GM04503 (cell line): ENCODE results near the gene ATP6AP2.
A peak's percentile ranks its signal among the peaks of the same experiment; 100 is the strongest.
"Not testable (repeated sequence)": the region's sequence is repeated elsewhere in the genome, so short reads cannot be mapped to it uniquely, and the experiment has no call there.

ENCODE experiments used
- DNase-seq: peaks from one replicate; pipeline ENCODE4 v3.0.0-alpha.2; 2012; ENCODE audit warnings: low read depth

Gene ATP6AP2

GRCh38 chrX:40580537-40581335 is at the start of gene ATP6AP2:
ATP6AP2 (plus strand) TSS chrX:40580970; CDS start chrX:40581066, 96 bp downstream.
- DNase-seq: peak; percentile 63

GRCh38 chrX:40531056-40531826 is 49.5 kb upstream of the ATP6AP2 start:
- no peak for DNase-seq

GRCh38 chrX:40537310-40537709 is 43.5 kb upstream of the ATP6AP2 start:
- no peak for DNase-seq

GRCh38 chrX:40538406-40538805 is 42.4 kb upstream of the ATP6AP2 start:
- DNase-seq: no peak

GRCh38 chrX:40539214-40540142 is 41.3 kb upstream of the ATP6AP2 start:
- peak; percentile 45 for DNase-seq

- DNase-seq: no peak
Measured at GRCh38 chrX:40542208-40542607, 38.6 kb upstream of the ATP6AP2 start.

- no peak for DNase-seq
Measured at GRCh38 chrX:40542972-40543371, 37.8 kb upstream of the ATP6AP2 start.

GRCh38 chrX:40543661-40544328 is 37.0 kb upstream of the ATP6AP2 start:
- DNase-seq: no peak

GRCh38 chrX:40544343-40545266 is 36.2 kb upstream of the ATP6AP2 start:
- DNase-seq: no peak

GRCh38 chrX:40546870-40547269 is 33.9 kb upstream of the ATP6AP2 start:
- DNase-seq: no peak

- no peak for DNase-seq
Measured at GRCh38 chrX:40550066-40550465, 30.7 kb upstream of the ATP6AP2 start.

GRCh38 chrX:40552768-40553167 is 28.0 kb upstream of the ATP6AP2 start:
- DNase-seq: no peak

- DNase-seq: no peak
Measured at GRCh38 chrX:40558590-40558989, 22.2 kb upstream of the ATP6AP2 start.

- DNase-seq: no peak
Measured at GRCh38 chrX:40563784-40564183, 17.0 kb upstream of the ATP6AP2 start.

- DNase-seq: no peak
Measured at GRCh38 chrX:40564447-40564846, 16.3 kb upstream of the ATP6AP2 start.

- DNase-seq: no peak
Measured at GRCh38 chrX:40570346-40571093, 10.2 kb upstream of the ATP6AP2 start.

- DNase-seq: not testable (repeated sequence)
Measured at GRCh38 chrX:40571164-40571563, 9.6 kb upstream of the ATP6AP2 start.

- DNase-seq: no peak
Measured at GRCh38 chrX:40571600-40571999, 9.2 kb upstream of the ATP6AP2 start.

- no peak for DNase-seq
Measured at GRCh38 chrX:40573763-40574162, 7.0 kb upstream of the ATP6AP2 start.

GRCh38 chrX:40575411-40575810 is 5.4 kb upstream of the ATP6AP2 start:
- peak; percentile 39 for DNase-seq
